H1 (cell line): ENCODE results near the gene ZNF593. TPM values are rescaled to one million over a fixed set of nuclear protein-coding genes. Genes with fewer than 3 reads are reported as not detected.
A peak's percentile ranks its signal among the peaks of the same experiment; 100 is the strongest.

Experiments
- CTCF ChIA-PET: fragments of 300-600 bp; sonication (Branson Sonifier 250); formaldehyde crosslinking; loops from one replicate; lab custom pipeline; 2021; ENCODE audit not compliant: partially characterized antibody; lab: Charles Lee
- POLR2A ChIA-PET: fragments of 300-600 bp; sonication (Branson Sonifier 250); formaldehyde crosslinking; loops from one replicate; lab custom pipeline; 2021; ENCODE audit warnings: inconsistent platforms; ENCODE audit not compliant: partially characterized antibody; lab: Charles Lee
- DNase-seq, 2 experiments: peaks; one replicate each; pipeline versions ENCODE4 v3.0.0 to v3.0.0-alpha.2; 2010 to 2022; ENCODE audit warnings: low spot score in 2 of 2, low read depth in 1 of 2, mixed read lengths in 1 of 2
- FAIRE-seq: peaks from 2 replicates; lab custom pipeline; 2011; peaks lifted over from hg19 to GRCh38; lab: Jason Lieb, UNC
- H2AFZ ChIP-seq: 2 replicates; pipeline ENCODE4 v1.8.1; 2012; ENCODE audit warnings: low read length, inconsistent platforms
- H2AK5ac ChIP-seq: 2 replicates; pipeline ENCODE4 v1.6.1; 2013; ENCODE audit warnings: low read depth, low read length
- H2BK120ac ChIP-seq: replicated peaks from 2 replicates; pipeline ENCODE3; 2013; ENCODE audit warnings: low read depth, low read length, inconsistent platforms
- H2BK12ac ChIP-seq: 2 replicates; pipeline ENCODE4 v1.6.1; 2013; ENCODE audit warnings: low read depth, low read length
- H2BK15ac ChIP-seq: 2 replicates; pipeline ENCODE4 v1.6.1; 2013; ENCODE audit warnings: low read length
- H2BK20ac ChIP-seq: 2 replicates; pipeline ENCODE4 v1.6.1; 2013; ENCODE audit warnings: low read length
- H2BK5ac ChIP-seq: 2 replicates; pipeline ENCODE4 v1.6.1; 2013; ENCODE audit warnings: low read depth, low read length
- H3K14ac ChIP-seq: 2 replicates; pipeline ENCODE4 v1.6.1; 2013; ENCODE audit warnings: inconsistent platforms; ENCODE audit not compliant: insufficient read length
- H3K18ac ChIP-seq: 2 replicates; pipeline ENCODE4 v1.6.1; 2013; ENCODE audit warnings: low read length; ENCODE audit errors: extremely low read depth
- H3K23ac ChIP-seq: 2 replicates; pipeline ENCODE4 v1.6.1; 2013; ENCODE audit warnings: inconsistent platforms; ENCODE audit not compliant: insufficient read length
- H3K23me2 ChIP-seq: 2 replicates; pipeline ENCODE4 v1.6.1; 2013; ENCODE audit warnings: low read depth, low read length
- H3K27ac ChIP-seq: 2 replicates; pipeline ENCODE4 v1.6.1; 2011; ENCODE audit warnings: low read depth, low read length, inconsistent platforms
- H3K27me3 ChIP-seq, 4 experiments: replicated peaks in 1 of 4; 1 replicate in 1 of 4; 2 replicates in 3 of 4; pipeline versions ENCODE4 v1.6.1 to v1.8.1; 2011 to 2013; ENCODE audit warnings: low read length in 3 of 4, mild to moderate bottlenecking in 3 of 4, inconsistent platforms in 2 of 4, mixed read lengths in 2 of 4, moderate library complexity in 1 of 4; ENCODE audit not compliant: control insufficient read depth in 3 of 4, insufficient read depth in 3 of 4; ENCODE audit errors: extremely low read depth in 1 of 4
- H3K36me3 ChIP-seq, 4 experiments: 2 replicates each; pipeline versions ENCODE4 v1.6.1 to v1.8.1; 2011 to 2013; ENCODE audit warnings: mild to moderate bottlenecking in 4 of 4, low read length in 3 of 4, moderate library complexity in 2 of 4, control low read depth in 1 of 4, inconsistent platforms in 1 of 4; ENCODE audit not compliant: insufficient read depth in 4 of 4, control insufficient read depth in 2 of 4
- H3K4ac ChIP-seq: replicated peaks from 2 replicates; pipeline ENCODE3; 2013; ENCODE audit warnings: low read length, low read depth, mixed read lengths, inconsistent platforms; ENCODE audit not compliant: insufficient read length
- H3K4me1 ChIP-seq, 4 experiments: replicated peaks in 1 of 4; 1 replicate in 1 of 4; 2 replicates in 3 of 4; pipeline versions ENCODE4 v1.6.1 to v1.8.1; 2011 to 2013; ENCODE audit warnings: low read length in 3 of 4, inconsistent platforms in 2 of 4, mixed read lengths in 1 of 4; ENCODE audit not compliant: insufficient read depth in 4 of 4, control insufficient read depth in 3 of 4
- H3K4me2 ChIP-seq, 2 experiments: 2 replicates each; pipeline versions ENCODE4 v1.6.1 to v1.8.1; 2011 to 2013; ENCODE audit warnings: low read depth in 2 of 2, low read length in 2 of 2, control low read depth in 1 of 2, inconsistent platforms in 1 of 2, mild to moderate bottlenecking in 1 of 2; ENCODE audit not compliant: insufficient read depth in 1 of 2
- H3K4me3 ChIP-seq, 4 experiments: fragments of 200-600, 300-600 bp in 1 of 4; sonication (generic), shearing (Covaris generic), sonication (Bioruptor Twin) in 1 of 4; 2 replicates each; pipeline versions ENCODE4 v1.5.1 to v1.8.1; 2011 to 2016; ENCODE audit warnings: low read length in 4 of 4, low read depth in 3 of 4, control low read depth in 2 of 4, inconsistent platforms in 2 of 4, mild to moderate bottlenecking in 2 of 4, mixed read lengths in 1 of 4, moderate library complexity in 1 of 4; ENCODE audit not compliant: insufficient read depth in 2 of 4; ENCODE audit errors: extremely low read depth in 1 of 4
- H3K56ac ChIP-seq: replicated peaks from 2 replicates; pipeline ENCODE3; 2013; ENCODE audit warnings: low read depth, mild to moderate bottlenecking, mixed read lengths, low read length, inconsistent platforms; ENCODE audit not compliant: insufficient read length
- H3K79me1 ChIP-seq: 2 replicates; pipeline ENCODE4 v1.6.1; 2013; ENCODE audit warnings: low read depth, low read length, control low read depth
- H3K79me2 ChIP-seq, 2 experiments: 2 replicates each; pipeline versions ENCODE4 v1.6.1 to v1.8.1; 2012 to 2013; ENCODE audit warnings: low read length in 2 of 2, mild to moderate bottlenecking in 2 of 2, inconsistent platforms in 1 of 2; ENCODE audit not compliant: insufficient read depth in 2 of 2, control insufficient read depth in 1 of 2
- H3K9ac ChIP-seq, 4 experiments: replicated peaks in 1 of 4; 1 replicate in 1 of 4; 2 replicates in 3 of 4; pipeline versions ENCODE4 v1.6.1 to v1.8.1; 2011 to 2013; ENCODE audit warnings: low read depth in 3 of 4, low read length in 3 of 4, control low read depth in 2 of 4, mild to moderate bottlenecking in 2 of 4, moderate library complexity in 2 of 4, inconsistent platforms in 1 of 4; ENCODE audit errors: extremely low read depth in 1 of 4
- H3K9me3 ChIP-seq, 2 experiments: 2 replicates each; pipeline versions ENCODE4 v1.6.1 to v1.8.1; 2012 to 2013; ENCODE audit warnings: mild to moderate bottlenecking in 2 of 2, moderate library complexity in 2 of 2, control low read depth in 1 of 2, inconsistent platforms in 1 of 2, low read depth in 1 of 2, low read length in 1 of 2, mixed read lengths in 1 of 2; ENCODE audit not compliant: insufficient read depth in 2 of 2
- H4K20me1 ChIP-seq, 2 experiments: replicated peaks in 1 of 2; 2 replicates each; pipeline versions ENCODE3 to v1.8.1; 2011 to 2013; ENCODE audit warnings: inconsistent platforms in 2 of 2, low read length in 2 of 2, mild to moderate bottlenecking in 1 of 2; ENCODE audit not compliant: insufficient read depth in 2 of 2, control insufficient read depth in 1 of 2
- H4K5ac ChIP-seq: 2 replicates; pipeline ENCODE4 v1.6.1; 2013; ENCODE audit warnings: low read length, low read depth, mixed read lengths, inconsistent platforms; ENCODE audit not compliant: insufficient read length
- H4K8ac ChIP-seq: 2 replicates; pipeline ENCODE4 v1.8.0; 2013; ENCODE audit warnings: mild to moderate bottlenecking, moderate library complexity, low read length, inconsistent platforms; ENCODE audit not compliant: insufficient read depth; ENCODE audit errors: extremely low read depth
- H4K91ac ChIP-seq: replicated peaks from 2 replicates; pipeline ENCODE3; 2013; ENCODE audit warnings: low read length, mixed read lengths, inconsistent platforms; ENCODE audit not compliant: insufficient read length
- BCL11A ChIP-seq, 2 experiments: IDR thresholded peaks; one replicate each; pipeline ENCODE4 v1.6.1; 2011; ENCODE audit warnings: low read depth in 2 of 2, low read length in 2 of 2, mild to moderate bottlenecking in 2 of 2
- RFX5 ChIP-seq: IDR thresholded peaks from 2 replicates; pipeline ENCODE4 v1.6.1; 2011; ENCODE audit warnings: low read depth, low read length, improper control_type of control experiment, borderline replicate concordance
- WGBS, 2 experiments: shearing (Covaris generic) in 1 of 2; methylation state at CpG; one replicate each; pipeline versions ENCODE4 v1.1.6 to v1.1.7; 2013 to 2015; ENCODE audit warnings: low lambda C conversion rate in 2 of 2, mixed read lengths in 2 of 2, inconsistent platforms in 1 of 2, low coverage in 1 of 2, missing lambda C conversion rate in 1 of 2; ENCODE audit not compliant: insufficient replicate concordance in 2 of 2, insufficient coverage in 1 of 2, insufficient read length in 1 of 2; ENCODE audit errors: extremely low coverage in 1 of 2, missing lambda C conversion rate in 1 of 2; 5-methylcytosine and 5-hydroxymethylcytosine counted together
- polyA plus RNA-seq, 7 experiments: library from polyadenylated mRNA; depleted of rRNA in 3 of 7; stranded (reverse) in 5 of 7; unstranded in 2 of 7; fragments of >200 nt in 5 of 7; fragments of 200-250 nt in 2 of 7; gene quantifications; 1 replicate in 5 of 7; 2 replicates in 1 of 7; 4 replicates in 1 of 7; pipeline versions ENCODE4 v1.2.1 to v1.2.3, GENCODE V29; 2011 to 2013; ENCODE audit warnings: missing spikeins in 2 of 7, mixed read lengths in 2 of 7
- total RNA-seq: library from RNA; stranded (reverse); fragmentation: NEBNext Ultra II Directional; extraction: Animal tissue kit (Norgen Biotek cat#: 25700); gene quantifications from 2 replicates; pipeline ENCODE4 v1.2.1, GENCODE V29; 2021

ZNF593 gene
- total and polyA plus RNA-seq, 2 of the 8 experiments (the other 6 are each of a cell fraction or from before 2014, with no cell fraction given), result 38.2 to 68.0 TPM

- Histone ChIP-seq H2BK15ac (no peak overlapping the region), H3K4me2 (no peak overlapping the region), H3K79me1 (no peaks in the 10 kb centered on the region), H2AFZ (no peak overlapping the region), H3K79me2 (no peaks in the 10 kb centered on the region), H3K9ac (no peak overlapping the region), H3K9me3 (no peaks in the 10 kb centered on the region), H4K8ac (no peak overlapping the region), H3K18ac (no peak overlapping the region), H3K4me3 (no peak overlapping the region), H3K23me2 (no peaks in the 10 kb centered on the region; the same call in 1 of the 2 replicates), H4K5ac (no peak overlapping the region), H2BK120ac (no peak overlapping the region), H3K27me3 (no peaks in the 10 kb centered on the region), H3K14ac (no peak overlapping the region), H4K20me1 (no peaks in the 10 kb centered on the region), H3K4ac (no peak overlapping the region), H2AK5ac (no peak overlapping the region), H3K56ac (no peak overlapping the region), H4K91ac (no peak overlapping the region), H2BK5ac (no peak overlapping the region), H2BK12ac (no peak overlapping the region), H3K27ac (no peak overlapping the region), H2BK20ac (no peak overlapping the region), H3K4me1 (no peaks in the 10 kb centered on the region), H3K36me3 (no peaks in the 10 kb centered on the region), H3K23ac (no peak overlapping the region)
- DNase-seq, result peak in 1 of 2 experiments; percentile 57
- POLR2A ChIA-PET, result interaction anchor here (0.8 to 1.4 kb wide), 3 partner anchors 9 to 21 kb away, joined by 3 to 4 read pairs (median 3); partner anchors contain the start of gene PDIK1L
- TF ChIP-seq RFX5, result peak; percentile 29; the same call in 1 of the 2 replicates
- no peak for TF ChIP-seq BCL11A (IDR thresholded peaks at IDR 0.05; ENCODE audit: low read depth in 2 of 2, low read length in 2 of 2)
- FAIRE-seq, result no peak
- CTCF ChIA-PET, result interaction anchor here (1.2 to 2.0 kb wide), 3 partner anchors 10 to 28 kb away, joined by 3 to 7 read pairs (median 4); no protein-coding TSS in a partner anchor
- 78% methylated on average over 5 of the region's 5 CpGs; no CpG with 5 or more reads in 1 of the 2 experiments for WGBS, 2 experiments
Observed at GRCh38 chr1:26132128-26132833, 37.4 kb upstream of the ZNF593 start.
